ENCODE data around the gene CDH13.

CDH13 gene

GRCh38 chr16:83515395-83515794 lies 888.6 kb downstream of the CDH13 start:
- DNase-seq (ENCODE audit: low read depth), result no peak

GRCh38 chr16:83516931-83517330 lies 890.2 kb downstream of the CDH13 start:
- no peak for DNase-seq (ENCODE audit: low read depth)

- no peak for DNase-seq (ENCODE audit: low read depth)
These were observed 890.6 kb downstream of the CDH13 start for GRCh38 chr16:83517398-83517797.

- DNase-seq (ENCODE audit: low read depth), result no peak
These were observed 893.8 kb downstream of the CDH13 start for GRCh38 chr16:83520596-83520995.

GRCh38 chr16:83530293-83530692 lies 903.5 kb downstream of the CDH13 start:
- DNase-seq (ENCODE audit: low read depth), result no peak

GRCh38 chr16:83532634-83533033 lies 905.9 kb downstream of the CDH13 start:
- DNase-seq (ENCODE audit: low read depth), result no peak

- DNase-seq (ENCODE audit: low read depth), result no peak
These were observed 906.4 kb downstream of the CDH13 start for GRCh38 chr16:83533193-83533592.

- no peak for DNase-seq (ENCODE audit: low read depth)
These were observed 911.9 kb downstream of the CDH13 start for GRCh38 chr16:83538707-83539106.

- no peak for DNase-seq (ENCODE audit: low read depth)
These were observed 913.1 kb downstream of the CDH13 start for GRCh38 chr16:83539736-83540490.

- DNase-seq (ENCODE audit: low read depth), result no peak
These were observed 914.5 kb downstream of the CDH13 start for GRCh38 chr16:83541231-83541630.

- DNase-seq (ENCODE audit: low read depth), result no peak
These were observed 915.7 kb downstream of the CDH13 start for GRCh38 chr16:83542491-83542890.

- DNase-seq (ENCODE audit: low read depth), result no peak
These were observed 922.8 kb downstream of the CDH13 start for GRCh38 chr16:83549316-83550182.

- DNase-seq (ENCODE audit: low read depth), result no peak
These were observed 923.4 kb downstream of the CDH13 start for GRCh38 chr16:83550183-83550569.

GRCh38 chr16:83552228-83552627 lies 925.5 kb downstream of the CDH13 start:
- DNase-seq (ENCODE audit: low read depth), result no peak

- DNase-seq (ENCODE audit: low read depth), result no peak
These were observed 926.2 kb downstream of the CDH13 start for GRCh38 chr16:83552930-83553329.

- no peak for DNase-seq (ENCODE audit: low read depth)
These were observed 927.3 kb downstream of the CDH13 start for GRCh38 chr16:83554096-83554495.

- no peak for DNase-seq (ENCODE audit: low read depth)
These were observed 927.8 kb downstream of the CDH13 start for GRCh38 chr16:83554540-83554939.

- no peak for DNase-seq (ENCODE audit: low read depth)
These were observed 935.1 kb downstream of the CDH13 start for GRCh38 chr16:83561876-83562275.

- DNase-seq (ENCODE audit: low read depth), result no peak
These were observed 941.6 kb downstream of the CDH13 start for GRCh38 chr16:83568345-83568744.

- DNase-seq (ENCODE audit: low read depth), result no peak
These were observed 947.6 kb downstream of the CDH13 start for GRCh38 chr16:83574388-83574787.

- DNase-seq (ENCODE audit: low read depth), result no peak
These were observed 950.4 kb downstream of the CDH13 start for GRCh38 chr16:83577078-83577745.

GRCh38 chr16:83578171-83578570 lies 951.4 kb downstream of the CDH13 start:
- DNase-seq (ENCODE audit: low read depth), result no peak

- no peak for DNase-seq (ENCODE audit: low read depth)
These were observed 952.3 kb downstream of the CDH13 start for GRCh38 chr16:83579027-83579426.
